Tibial nerve (tissue), 3 donors: ENCODE measurements around the gene SLC45A3.

Source experiments
- CTCF ChIP-seq, 5 experiments: fragments of 200-600 bp in 3 of 5; fragments of 450-650 bp in 2 of 5; sonication (generic) in 3 of 5; IDR thresholded peaks; one replicate each; pipeline ENCODE4 v1.5.1; 2016 to 2019; ENCODE audit warnings: antibody characterized with exemption in 5 of 5, mild to moderate bottlenecking in 3 of 5, moderate library complexity in 2 of 5
- POLR2A ChIP-seq, 2 donors: fragments of 450-650 bp; IDR thresholded peaks; one replicate each; pipeline ENCODE4 v1.6.1; 2017; ENCODE audit warnings: antibody characterized with exemption in 2 of 2, mild to moderate bottlenecking in 2 of 2, moderate library complexity in 2 of 2

DNA sequence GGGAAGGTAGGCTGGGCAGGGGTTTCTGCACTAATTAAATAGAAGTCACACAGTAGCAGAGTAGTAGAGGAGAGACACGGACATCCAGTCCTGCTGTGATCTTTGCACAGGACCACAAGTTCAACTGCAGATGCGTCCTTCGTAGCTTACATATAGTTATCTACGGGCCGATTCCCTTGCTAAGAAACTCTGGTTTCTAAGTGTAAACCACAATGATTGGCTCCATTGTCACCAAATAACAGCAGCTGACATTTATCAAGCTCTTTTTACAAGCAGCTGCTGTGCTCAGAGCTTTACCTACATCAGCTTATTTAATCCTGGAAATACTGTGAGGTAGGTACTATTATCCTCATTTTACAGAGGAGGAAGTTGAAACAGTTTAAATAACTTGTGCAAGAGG is 3.1 kb downstream of the SLC45A3 start:
- TF ChIP-seq CTCF (IDR thresholded peaks at IDR 0.05) (no peak), POLR2A (IDR thresholded peaks at IDR 0.05) (no peak)
